NCI-H1417 treated with DMSO at 0.1 percent for 48 hours (cell line): Measurements from ENCODE around the gene WIPI1.

ENCODE experiments used
- DNase-seq: peaks from one replicate; lab custom pipeline; 2025; lab: John Stamatoyannopoulos, UW

WIPI1 gene

DNA sequence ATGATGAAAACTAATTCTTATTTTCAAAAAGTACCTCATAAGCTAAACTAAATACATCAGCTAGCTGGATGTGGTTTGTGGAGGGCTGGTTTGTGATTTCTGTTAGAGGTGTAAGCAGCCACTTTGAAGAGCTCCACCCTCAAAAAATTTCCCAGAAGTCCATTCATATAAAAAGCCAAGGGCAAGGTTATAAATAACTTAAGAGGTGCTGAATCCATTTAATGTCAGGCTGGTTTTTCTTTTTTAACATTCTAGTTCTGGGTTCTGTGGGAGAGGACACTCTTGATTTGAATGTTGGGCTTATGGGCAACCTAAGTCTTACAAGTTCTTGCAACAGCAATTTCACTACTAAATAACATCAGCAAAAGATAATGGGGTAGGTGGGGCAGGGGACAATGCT lies 3.4 kb upstream of the WIPI1 start:
- no peak for DNase-seq

DNA sequence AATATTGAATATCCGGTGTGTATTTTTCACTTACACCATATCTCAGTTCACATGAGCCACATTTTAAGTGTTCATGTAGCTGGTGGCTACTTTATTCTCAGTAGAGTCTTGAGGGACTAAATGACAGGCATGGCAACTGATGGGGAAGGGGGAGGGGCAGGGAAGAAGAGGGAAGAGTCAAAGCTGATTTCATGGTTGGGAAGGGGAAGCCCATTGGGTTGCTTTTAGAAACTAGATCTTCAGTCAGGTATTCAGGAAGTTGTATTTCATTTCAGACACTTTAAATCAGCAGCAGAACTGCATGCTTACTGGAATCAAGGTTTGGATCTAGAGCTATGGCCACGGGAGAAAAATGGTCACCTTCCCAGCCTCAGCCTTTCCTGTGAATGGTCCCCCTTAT lies 2.9 kb upstream of the WIPI1 start:
- no peak for DNase-seq

DNA sequence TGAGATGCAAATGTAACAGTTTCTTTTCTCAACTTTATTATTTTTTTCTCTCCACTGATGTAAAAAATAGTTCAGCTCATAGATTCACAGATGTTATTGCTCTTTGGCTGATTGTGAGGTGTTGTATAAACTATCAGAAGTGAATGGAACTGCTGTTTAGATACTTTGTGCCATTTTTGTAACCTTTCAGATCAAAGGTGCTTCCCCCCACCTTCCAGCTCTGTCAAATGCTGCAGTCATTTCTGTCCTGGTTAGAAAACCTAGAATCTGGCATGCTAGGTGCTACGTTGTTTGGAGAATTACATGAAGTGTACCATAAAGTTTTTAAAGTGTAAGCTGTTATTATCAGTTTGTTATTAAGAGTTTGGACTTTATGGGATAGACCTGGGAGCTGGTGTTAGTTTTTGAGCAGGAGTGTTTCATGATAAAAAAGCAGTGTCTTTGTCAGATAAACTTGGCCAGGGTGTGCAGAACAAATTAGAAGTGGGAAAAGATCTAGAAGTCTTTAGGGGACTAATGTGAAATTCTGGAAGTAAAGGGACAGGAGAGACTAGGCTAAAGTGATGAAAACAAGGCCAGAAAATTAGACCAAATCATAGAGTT lies 1.8 kb upstream of the WIPI1 start:
- DNase-seq = no peak

DNA sequence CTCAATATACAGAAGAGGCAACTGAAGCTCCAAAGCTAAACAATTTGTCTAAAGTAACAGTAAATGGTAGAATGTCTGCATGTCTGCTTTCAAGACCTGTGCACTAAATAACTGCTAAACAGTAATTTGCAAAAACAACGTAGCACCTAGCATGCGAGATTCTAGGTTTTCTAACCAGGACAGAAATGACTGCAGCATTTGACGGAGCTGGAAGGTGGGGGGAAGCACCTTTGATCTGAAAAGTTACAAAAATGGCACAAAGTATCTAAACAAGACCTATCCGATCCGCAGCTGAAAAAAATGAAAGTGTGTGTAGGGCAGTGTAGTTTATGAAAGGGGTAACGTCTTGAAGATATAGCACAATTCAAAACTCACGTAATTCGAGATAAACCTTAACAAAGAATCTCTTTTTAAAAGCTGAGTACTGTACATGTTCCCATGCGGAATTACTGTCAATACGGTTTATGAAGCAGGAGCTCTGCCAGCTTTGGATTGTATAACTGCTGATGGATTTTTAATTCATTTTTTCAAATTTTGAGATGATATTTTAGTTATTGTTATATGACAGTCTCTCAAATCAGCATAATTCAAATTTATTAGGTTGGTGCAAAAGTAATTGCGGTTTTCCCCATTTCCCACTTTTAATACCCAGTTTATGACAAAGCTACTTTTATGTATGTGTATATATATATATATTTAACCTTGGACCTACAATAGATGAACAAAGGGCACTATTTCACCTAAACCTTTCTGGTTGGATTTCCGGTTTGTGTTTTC lies 1.2 kb upstream of the WIPI1 start:
- no peak for DNase-seq

DNA sequence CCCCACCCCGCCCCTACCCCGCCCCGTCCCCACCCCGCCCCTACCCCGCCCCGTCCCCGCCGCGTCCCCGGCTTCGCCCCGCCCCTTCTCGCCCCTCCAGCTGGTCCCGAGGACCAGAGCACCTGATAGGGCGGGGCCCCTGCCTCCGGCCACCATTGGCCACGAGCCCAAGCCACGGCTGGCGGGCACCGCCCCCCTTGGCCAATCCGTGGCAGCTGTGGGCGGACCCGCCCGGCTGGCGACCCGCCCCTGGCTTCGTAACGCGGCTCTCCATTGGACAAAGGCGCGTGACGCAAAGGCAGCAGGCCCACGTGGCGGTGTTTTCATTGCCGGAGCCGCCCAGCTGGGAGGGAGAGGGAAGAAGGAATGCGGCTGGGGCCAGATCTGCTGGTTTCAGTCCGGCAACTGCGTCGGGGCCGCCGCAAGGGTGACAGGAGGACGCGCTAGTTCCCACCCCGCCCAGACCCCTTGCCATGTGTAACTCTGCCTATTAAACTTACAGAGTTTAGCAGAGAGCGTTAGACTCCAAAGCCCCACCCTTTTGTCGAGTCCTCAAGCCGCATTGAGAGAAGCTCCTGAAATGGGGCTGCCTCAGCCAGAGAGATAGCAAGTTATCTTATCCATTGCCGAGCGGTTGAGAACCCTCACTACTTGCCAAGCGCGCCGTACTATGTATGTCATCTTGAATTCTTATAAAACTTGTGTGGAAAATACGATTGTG lies 403 bp upstream of the WIPI1 start:
- DNase-seq = peak; percentile 90

DNA sequence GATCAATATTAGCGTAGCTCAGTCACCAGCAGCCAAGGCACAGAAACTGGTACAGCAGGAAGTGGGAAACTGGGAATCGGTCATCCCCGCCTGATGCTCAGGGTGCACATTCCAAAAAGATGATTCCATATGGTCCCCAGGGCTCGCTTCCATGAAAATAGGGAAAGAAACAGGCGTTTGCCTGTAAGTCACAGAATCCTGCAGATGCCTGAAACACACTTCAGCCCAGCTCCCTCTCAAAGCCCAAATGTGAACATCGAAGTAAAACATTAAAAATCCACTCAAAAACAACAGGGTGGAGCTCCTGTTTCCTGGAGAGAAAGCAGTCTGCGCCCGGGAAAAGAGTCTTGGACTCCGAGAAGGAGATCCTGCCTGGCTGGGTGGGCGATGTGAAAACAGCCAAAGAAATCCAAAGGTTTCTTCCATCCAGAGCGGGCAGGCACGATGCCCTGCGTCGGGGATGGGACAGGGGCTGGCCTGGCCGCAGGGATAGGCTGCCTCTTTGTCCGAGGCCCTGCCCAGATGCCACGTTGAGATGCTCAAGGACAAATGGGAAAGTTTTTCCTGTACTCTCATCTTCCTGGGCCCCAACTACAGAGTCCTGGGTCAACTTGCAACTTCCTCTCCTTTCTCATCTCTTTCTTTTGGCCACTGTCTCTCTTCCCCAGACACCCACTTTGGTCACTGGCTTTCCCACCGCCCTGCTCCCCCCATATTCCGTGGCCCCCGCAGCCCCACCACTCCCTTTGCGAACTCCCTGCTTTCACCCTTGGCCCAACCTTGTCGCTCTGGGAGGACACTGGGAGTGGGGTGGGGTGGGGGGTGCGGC lies 743 bp downstream of the WIPI1 start:
- no peak for DNase-seq

DNA sequence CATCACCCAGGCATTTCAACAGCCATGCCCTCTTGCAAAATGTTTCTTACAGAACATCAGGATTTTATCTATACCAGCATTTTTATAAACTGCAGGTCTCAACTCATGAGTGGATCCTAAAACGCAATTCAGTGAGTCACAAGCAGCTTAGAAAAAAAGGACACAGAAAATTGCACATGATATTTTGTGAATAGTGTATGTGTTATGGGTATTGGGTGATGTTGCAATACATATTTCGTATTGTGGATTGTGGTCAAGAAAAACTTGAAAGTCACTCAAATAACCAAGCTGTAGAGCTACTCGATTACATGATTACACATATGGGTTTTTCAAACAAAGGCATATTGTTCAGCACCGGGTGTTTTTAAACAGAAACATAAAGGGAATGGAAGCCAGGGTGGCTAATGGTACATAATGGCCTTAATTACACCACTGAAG lies 1.4 kb downstream of the WIPI1 start:
- peak; percentile 72 for DNase-seq

DNA sequence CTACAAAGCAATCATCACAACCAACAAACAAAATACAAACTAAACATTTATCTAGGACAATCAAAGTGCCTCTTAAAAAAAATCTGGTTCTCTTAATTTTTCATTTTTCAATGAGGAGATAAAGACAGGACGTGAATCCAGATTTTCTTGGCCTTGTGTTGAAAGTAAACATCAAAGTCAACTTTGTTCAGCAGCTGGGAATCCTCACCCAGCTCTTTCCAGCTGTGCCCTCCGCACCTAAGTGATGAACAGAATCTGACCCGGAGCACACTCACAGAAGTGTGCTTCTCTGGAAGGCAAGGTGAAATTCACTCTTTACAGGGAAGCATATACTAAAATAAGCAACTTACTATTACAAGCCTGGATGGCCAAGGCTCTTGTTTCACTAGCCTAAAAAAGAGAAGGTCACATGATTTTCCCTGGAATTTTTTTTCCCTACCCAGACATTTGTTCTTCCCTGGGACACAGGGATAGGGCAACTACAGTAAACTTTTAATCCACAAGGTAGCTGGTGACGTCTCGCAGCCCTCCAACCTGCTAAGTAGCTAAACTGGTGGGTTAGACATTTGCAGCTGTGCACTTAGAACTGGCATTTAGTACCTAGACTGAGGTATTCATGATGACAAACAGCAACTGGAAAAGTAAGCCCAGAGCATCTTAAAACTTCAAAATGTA lies 3.2 kb downstream of the WIPI1 start:
- DNase-seq = no peak

DNA sequence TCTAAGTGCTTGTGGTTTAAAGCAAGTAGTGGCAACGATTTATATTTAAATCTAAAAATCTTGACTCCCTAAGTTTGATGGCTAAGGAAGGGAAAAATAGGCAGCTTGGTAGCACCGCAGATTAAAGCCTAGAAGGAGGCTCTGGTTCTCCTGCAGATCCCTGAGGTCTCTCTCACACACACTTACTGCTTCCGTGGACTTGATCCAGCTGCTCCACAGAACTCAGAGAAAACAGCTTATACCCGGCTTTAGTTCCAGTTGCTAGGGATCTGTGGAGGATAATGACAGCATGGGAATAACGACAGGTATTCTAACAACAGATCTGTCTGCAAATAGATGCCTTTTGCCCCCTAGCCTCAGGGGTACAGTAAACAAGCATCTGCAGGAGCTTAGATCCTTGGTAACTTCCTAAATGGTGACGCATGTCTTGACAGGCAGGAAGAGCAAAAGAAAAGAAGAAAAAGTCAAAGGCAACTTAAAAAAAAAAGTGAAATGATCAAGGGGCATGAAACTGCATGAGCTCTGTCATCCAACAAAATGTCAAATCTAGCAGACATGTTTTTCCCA lies 4.5 kb downstream of the WIPI1 start:
- no peak for DNase-seq

DNA sequence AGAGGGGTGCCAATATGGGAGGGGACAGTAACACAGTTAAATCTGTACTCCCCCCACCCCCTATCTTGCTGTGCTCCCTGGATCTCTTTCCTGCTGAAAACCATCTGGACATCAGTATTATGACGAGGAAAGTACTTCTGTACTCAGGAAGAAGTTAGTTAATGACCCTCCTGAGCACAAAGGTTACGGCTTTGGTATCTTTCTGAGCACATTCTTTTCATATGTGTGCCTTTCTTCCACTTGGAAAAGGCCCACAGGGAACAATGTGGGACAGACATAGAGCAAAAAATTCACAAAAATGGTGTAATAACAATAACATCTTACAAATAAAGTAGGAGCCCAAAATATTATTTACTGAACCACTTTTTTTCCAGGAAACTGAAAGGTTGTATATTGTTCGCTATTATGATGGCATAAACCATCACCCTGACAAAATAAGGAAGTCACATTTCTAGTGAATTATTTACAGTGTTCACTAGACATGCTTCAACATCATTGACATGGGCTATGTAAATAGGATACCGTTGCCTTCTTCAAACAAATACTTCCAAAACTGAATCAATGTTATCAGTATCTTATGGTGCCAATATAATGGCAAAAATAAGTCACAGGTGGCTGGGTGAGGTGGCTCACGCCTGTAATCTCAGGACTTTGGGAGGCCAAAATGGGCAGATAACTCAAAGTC lies 5.5 kb downstream of the WIPI1 start:
- no peak for DNase-seq

DNA sequence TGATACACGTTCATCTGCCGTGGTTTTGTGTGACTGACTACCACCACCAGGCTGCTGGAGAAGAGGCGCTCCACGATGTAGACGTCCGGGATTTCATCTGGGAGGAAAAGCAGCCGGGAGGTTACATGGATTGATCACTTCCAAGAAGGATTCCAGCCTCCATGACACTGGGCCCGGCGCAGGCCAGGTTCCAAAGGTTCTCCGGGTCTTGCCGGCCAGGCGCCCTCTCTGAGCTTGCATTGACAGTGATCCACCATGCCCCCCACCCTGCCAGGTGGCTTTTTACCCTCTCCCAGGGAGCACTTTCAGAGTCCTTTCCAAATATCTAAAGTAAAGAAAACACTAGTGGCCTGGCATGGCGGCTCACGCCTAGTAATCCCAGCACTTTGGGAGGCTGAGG lies 6.5 kb downstream of the WIPI1 start:
- DNase-seq = no peak

DNA sequence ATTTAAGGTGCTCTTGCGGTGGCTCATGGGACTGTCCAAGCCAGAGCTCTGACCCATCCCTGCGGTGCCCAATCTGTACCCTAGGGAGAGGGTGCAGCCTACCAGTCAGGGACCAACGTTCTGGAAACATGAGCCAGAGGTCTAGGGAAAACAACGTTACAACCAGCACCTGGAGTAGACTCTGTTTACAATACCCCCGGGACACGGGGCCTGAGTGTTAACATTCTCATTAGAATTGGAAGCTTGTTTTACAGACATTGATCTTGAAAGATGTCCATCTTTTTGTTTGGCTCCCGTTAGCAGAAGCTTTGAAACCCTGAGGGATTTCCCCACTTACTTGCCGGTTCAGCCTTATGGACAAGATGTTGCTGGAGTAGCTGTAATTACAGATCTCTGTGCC lies 6.9 kb downstream of the WIPI1 start:
- DNase-seq = no peak

DNA sequence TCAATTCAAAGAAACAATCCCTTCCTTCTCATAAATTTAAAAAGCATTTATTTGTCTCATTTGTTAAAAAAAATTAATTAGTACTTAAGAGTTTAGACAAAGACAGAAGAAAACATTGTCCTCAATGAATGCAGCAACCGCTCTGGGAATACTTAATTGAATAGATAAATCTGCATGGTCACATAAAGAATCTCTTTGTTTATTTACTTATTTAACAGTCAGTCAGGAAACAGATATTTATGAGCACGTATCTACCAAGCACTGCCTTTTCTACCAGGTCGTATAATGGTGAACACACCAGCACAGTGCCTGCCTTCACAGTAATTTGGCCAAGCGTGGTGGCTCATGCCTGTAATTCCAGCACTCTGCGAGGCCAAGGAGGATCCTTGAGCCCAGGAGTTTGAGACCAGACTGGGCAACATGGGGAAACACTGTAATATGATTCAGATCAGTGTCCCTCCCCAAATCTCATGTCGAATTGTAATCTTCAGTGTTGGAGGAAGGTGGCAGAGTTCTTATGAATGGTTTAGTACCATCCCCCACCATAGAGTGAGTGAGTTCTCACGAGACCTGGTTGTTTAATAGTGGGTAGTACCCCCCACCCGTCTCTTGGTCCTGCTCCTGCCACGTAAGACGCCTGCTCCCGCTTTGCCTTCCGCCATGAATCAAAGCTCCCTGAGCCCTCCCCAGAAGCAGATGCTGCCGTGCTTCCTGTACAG lies 8.1 kb downstream of the WIPI1 start:
- no peak for DNase-seq

DNA sequence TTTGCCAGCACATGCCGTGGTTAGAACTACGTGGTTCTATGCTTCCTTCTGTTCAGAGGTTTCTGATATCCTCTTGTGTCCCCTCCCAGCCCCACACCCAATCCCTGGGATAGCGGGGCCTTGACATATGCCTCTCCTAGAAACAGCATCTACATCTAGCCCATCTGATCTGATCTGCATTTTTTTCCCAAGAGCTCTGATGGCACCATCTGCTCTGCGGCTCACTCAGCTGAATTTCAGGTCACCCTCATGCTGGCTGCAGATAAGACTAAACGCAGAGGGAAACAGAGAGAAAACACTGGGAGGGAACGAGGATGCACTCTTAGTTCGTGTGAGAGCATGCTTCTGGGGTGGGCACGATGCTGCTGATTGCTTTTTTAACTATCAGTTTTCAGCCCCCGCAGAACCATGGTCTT lies 10.7 kb downstream of the WIPI1 start:
- DNase-seq = no peak

DNA sequence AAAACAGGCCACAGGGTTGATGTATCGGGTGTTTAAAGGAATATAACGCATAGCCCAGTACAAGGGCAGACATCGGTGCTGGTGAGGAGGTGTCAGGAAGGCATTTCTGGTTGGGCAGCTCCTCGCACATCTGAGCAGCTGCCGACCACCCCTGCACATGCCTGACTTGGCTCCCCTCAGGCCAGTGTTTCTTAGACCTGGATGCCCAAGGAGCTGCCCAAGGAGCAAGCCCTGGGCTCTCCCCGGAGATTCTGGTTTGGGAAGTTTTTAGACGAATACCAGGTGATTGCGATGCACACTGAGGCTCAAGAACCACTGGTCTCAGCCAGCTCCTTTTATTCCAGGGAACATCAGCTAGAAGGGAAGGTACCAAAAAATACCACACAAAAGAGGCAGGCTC lies 11.6 kb downstream of the WIPI1 start:
- no peak for DNase-seq

DNA sequence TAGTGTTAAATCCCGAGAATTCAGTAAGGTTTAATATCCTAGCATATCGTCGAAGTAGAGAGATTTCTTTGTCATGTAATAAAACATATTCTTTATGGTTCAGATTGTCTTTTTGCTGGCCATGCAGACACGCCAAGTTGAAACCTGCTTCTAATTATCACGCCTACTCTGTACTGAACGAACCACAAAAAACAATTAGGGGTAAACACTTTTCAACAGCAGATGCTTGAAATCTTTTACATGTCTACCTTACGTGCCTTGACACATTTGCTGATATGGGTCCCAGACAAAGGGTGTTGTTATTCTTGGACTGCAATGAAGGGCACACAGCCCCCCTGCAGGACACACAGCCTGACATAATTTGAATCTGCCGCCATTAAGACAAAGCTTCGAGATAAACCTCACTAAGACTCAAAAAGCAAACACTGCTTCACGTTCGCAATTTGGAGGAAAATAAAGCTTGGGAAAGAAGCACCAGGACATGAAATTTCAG lies 13.3 kb downstream of the WIPI1 start:
- no peak for DNase-seq

DNA sequence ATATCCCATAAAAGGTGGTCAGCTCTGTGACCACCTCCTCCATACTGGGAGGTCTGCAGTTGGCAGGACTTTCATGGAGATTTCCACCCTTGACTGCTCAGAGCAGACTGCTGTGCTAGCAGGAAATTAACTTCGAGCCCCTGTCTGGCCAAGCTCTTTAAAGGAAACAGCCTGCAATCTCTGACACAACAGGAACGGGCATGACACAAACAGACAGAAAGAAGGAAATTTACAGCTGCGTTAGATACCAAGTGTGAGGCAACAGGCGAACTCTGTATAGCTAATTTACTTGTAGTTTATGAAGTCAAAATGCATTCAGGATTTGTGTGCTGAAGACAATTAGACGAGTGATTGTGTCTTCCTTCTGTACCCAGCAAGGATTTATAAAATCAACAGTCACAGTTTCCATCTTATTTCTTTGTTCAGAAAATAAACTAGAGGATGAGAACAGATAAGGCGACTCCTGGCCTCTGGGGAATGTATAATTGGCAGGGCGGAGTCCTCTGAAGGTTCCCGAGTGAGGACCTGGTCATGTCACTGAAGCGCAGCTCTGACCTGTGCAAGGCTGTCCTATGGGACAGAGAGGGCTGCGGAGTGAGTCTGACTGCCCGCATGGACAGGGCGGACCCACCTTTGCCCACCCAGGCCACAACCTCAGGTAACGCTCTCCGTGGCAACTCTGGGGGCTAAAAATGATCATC lies 16.1 kb downstream of the WIPI1 start:
- DNase-seq = no peak

DNA sequence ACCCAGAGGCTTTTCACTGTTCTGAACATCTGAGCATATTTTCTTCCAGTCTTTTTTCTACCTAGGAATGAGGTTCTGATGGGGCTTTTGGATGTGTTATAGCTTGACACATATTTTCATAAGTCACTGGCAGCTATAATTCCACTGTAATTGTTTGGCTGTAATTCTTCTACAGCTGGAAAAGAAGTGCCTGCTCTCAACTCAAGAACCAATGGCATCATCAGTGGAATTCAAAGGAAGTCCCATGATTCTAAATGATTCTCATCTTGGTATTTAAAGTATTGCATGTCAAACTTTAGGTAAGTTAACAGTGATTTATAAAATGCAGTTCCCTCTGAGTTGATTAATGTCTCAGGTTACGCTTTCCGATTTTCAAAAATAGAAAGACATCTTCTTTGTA lies 16.8 kb downstream of the WIPI1 start:
- DNase-seq = no peak

DNA sequence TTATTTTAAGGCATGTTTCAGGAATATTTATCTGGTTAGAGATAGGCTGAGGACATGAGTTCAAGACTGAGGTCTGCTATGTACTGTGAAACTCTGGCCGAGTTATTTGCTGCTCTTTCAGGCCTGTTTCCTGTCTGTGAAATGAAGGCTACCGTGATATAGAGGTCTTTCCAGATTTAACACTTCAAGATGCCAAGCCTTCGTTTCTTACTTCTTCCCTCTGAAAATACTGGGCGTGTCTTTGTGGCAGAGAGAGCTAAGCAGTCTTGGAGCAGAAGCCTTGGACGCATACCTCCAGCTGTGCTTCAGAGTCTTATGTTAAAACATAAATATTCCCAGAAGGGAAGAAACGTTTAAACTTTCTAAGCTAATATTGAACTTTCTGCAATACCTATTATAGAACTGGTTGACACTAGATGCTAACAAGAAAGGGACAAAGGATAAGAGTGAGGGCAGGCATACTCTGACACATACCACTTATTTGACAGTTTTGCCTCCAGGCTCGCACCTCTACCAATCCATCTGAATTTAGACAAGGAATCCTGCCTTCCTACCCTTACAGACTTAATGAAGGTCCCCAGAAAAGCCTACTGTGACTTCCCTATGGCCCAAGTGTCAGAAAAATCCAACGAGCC lies 17.5 kb downstream of the WIPI1 start:
- no peak for DNase-seq
